Effector memory CD8-positive, alpha-beta T cell (primary cell): ENCODE measurements around the gene NDRG3.

ENCODE experiments used
- ATAC-seq: fragments of 150-1000 bp; cut with Tn5 transposase; replicated peaks from 2 replicates; pipeline ENCODE4 v1.10.0; 2021; ENCODE audit warnings: mild to moderate bottlenecking, moderate library complexity
- DNase-seq, 3 experiments: peaks; one replicate each; pipeline ENCODE4 v3.0.0; 2021
- H3K27ac Mint-ChIP-seq, 2 donors: one replicate each; pipeline ENCODE4 v1.8.0; 2022; ENCODE audit warnings: mild to moderate bottlenecking in 2 of 2, mixed read lengths in 2 of 2, moderate library complexity in 2 of 2
- H3K27me3 Mint-ChIP-seq, 2 donors: one replicate each; pipeline ENCODE4 v1.8.0; 2022; ENCODE audit warnings: mixed read lengths in 2 of 2
- H3K36me3 Mint-ChIP-seq: one replicate; pipeline ENCODE4 v1.8.0; 2022; ENCODE audit warnings: mild to moderate bottlenecking, moderate library complexity, mixed read lengths; ENCODE audit not compliant: insufficient read depth
- H3K4me1 Mint-ChIP-seq, 2 donors: one replicate each; pipeline ENCODE4 v1.8.0; 2022; ENCODE audit warnings: low read depth in 2 of 2, mixed read lengths in 2 of 2
- H3K4me3 Mint-ChIP-seq, 2 donors: one replicate each; pipeline ENCODE4 v1.8.0; 2022; ENCODE audit warnings: mild to moderate bottlenecking in 2 of 2, mixed read lengths in 2 of 2, moderate library complexity in 2 of 2
- H3K9me3 Mint-ChIP-seq, 2 donors: one replicate each; pipeline ENCODE4 v1.8.0; 2022; ENCODE audit warnings: mixed read lengths in 2 of 2

NDRG3 gene

DNA sequence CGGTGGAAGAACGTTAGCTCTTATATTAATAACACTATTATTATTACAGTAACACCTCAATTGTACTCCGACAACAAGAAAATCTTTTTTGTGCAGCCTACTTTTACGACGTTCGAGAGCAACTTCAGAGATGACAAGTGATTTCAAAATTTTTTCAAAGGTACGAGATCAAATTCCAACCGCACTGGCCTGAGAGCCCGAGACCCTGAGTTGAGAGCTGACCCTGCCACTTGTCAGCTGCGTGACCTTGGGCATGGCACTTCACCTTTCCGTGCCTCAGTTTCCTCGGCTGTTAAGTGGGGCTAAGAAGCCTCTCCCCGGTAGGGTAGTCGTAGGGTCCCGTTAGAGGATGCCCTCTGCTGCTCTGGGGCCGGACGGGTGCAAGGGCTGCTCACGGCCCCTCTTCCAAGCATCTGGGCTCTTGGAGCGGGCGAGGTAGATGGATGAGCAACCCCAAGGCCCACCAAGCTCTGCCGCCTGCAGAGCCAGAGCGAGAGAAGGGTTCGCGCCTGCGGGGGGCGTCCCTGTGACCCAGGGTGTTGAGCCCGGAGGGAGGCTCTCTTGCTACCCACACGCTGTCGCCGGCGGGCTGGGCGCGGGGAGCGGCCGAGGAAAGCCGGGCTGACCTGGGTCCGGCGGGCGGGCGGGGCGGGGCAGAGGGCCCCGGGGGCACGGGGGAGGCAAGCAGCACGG is 510 bp downstream of the NDRG3 start:
- Mint-ChIP-seq H3K27ac (peak overlapping the region; percentile 65 to 83), H3K9me3 (no peaks in the 10 kb centered on the region), H3K36me3 (peaks cover 5% of the 10 kb centered on the region), H3K4me1 (peaks cover 20 to 29% of the 10 kb centered on the region in 2 donors), H3K27me3 (no peaks in the 10 kb centered on the region), H3K4me3 (peak overlapping the region; percentile 88 to 91)
- ATAC-seq (peak; percentile 32), DNase-seq (peak in 1 of 3 experiments; percentile 26)

DNA sequence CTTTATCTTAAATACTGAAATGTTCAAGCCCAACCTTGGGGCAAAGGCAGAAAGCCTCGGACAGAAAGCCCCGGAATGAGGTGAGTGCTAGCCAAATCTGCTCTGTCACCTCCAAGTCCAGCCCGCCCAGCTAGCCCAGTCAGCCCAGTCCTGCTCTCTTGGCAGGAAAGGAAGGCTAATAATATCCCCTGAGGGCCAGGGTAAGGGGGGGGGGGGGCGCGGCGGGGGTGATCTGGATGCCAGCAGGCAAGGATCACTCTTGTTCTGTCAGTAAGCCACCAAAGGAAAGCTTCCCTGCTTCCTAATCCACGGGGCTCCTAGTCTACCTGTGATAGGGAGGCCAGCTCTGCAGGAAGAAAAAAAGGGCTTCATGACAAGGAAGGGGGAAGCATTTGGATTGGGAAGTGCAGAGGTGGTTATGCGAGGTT is 1.1 kb downstream of the NDRG3 start:
- H3K27ac Mint-ChIP-seq, result peak overlapping the region in 1 of 2 donors; percentile 83
- peak overlapping the region; percentile 88 to 91 for H3K4me3 Mint-ChIP-seq
- H3K4me1 Mint-ChIP-seq, result peaks cover 20 to 29% of the 10 kb centered on the region in 2 donors
- H3K36me3 Mint-ChIP-seq, result peaks cover 5% of the 10 kb centered on the region
- no peak for DNase-seq
- H3K27me3 Mint-ChIP-seq, result no peaks in the 10 kb centered on the region
- no peak for ATAC-seq
- H3K9me3 Mint-ChIP-seq, result no peaks in the 10 kb centered on the region

DNA sequence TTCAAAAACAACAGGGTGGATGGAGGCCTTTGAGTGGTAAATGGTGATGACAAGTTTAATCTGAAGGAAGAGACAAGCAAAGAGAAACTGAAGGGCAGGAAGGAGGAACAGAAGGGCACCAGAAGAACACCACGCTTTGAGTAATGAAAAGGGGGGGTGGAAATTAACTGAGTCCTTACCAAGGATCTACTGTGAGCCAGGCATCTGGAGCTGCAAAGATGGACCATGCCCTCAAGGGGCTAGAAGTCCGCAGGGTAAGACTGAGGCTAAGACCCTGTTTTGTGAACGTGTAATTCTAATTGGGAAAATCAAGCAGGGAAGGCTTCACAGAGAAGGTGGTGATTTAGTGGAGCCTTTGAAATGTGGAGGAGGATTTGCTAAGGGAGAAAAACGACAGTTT is 1.6 kb downstream of the NDRG3 start:
- H3K4me3 Mint-ChIP-seq, result peak overlapping the region; percentile 57 to 88
- no peak for ATAC-seq
- peaks cover 20 to 29% of the 10 kb centered on the region in 2 donors for H3K4me1 Mint-ChIP-seq
- H3K27ac Mint-ChIP-seq, result peak overlapping the region in 1 of 2 donors; percentile 83
- peaks cover 5% of the 10 kb centered on the region for H3K36me3 Mint-ChIP-seq
- H3K9me3 Mint-ChIP-seq, result no peaks in the 10 kb centered on the region
- no peak for DNase-seq
- no peaks in the 10 kb centered on the region for H3K27me3 Mint-ChIP-seq

DNA sequence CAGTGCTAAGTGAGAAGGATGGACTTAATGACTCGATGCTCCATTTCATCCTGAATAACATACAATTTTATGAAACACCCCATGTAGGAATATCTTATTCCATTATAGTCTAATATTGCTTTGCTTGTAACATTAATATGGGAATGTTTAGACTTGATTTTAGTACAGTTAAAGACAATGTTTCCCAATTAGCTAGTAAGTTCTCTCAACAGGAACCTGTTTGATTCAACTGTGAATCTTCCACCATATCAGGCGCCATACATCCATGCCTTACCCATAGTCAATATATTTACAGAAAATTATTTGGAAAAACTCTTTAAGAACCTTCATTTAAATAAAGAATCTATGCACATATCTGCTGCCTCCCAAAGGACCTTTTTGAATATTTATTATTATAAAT is 3.3 kb downstream of the NDRG3 start:
- ATAC-seq, result no peak
- Mint-ChIP-seq H3K9me3 (no peaks in the 10 kb centered on the region), H3K27ac (no peak overlapping the region), H3K36me3 (peaks cover 5% of the 10 kb centered on the region), H3K27me3 (no peaks in the 10 kb centered on the region), H3K4me3 (no peak overlapping the region), H3K4me1 (peaks cover 20 to 29% of the 10 kb centered on the region in 2 donors)
- DNase-seq, result no peak

DNA sequence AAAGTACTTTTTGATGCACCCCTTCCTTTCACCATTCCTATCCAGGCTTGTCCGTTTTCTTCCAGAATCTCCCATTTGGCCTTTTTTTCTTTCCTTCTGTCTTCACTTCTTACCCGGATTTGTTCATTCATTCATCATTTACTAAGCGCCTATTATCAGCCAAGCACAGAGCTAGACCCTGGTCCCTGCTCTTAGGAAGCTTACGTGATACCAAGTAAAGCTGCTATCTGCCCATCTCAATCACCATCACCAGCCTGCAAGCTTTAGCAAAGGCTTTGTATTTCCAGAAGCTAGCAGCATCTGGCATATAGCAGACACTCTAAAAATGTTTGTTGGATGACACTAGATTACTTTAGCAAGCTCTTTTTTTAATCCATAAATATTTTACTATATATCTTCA is 4.8 kb downstream of the NDRG3 start:
- H3K4me1 Mint-ChIP-seq, result peaks cover 16 to 23% of the 10 kb centered on the region in 2 donors
- H3K4me3 Mint-ChIP-seq, result no peak overlapping the region
- no peak overlapping the region for H3K27ac Mint-ChIP-seq
- H3K27me3 Mint-ChIP-seq, result no peaks in the 10 kb centered on the region
- peaks cover 5% of the 10 kb centered on the region for H3K36me3 Mint-ChIP-seq
- no peaks in the 10 kb centered on the region for H3K9me3 Mint-ChIP-seq
- no peak for ATAC-seq
- no peak for DNase-seq

DNA sequence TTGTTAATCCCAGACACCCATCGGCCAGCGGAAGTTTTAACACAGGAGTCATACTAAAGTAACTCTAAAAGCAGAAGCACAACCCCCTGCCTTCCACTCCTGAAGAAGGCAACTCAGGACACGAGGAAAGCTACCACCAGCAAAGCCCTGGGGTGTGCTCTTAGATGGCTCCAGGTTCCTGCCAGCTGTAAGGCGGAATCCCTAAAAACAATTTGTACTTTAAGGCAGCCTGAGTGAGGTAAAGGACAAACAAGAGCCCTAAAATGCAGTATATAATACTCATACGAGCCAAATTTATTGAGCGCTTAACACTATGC is 8.7 kb downstream of the NDRG3 start:
- DNase-seq (no peak), ATAC-seq (no peak)
- no peak overlapping the region for H3K27ac Mint-ChIP-seq
- no peak overlapping the region for H3K4me3 Mint-ChIP-seq
- H3K27me3 Mint-ChIP-seq, result no peaks in the 10 kb centered on the region
- peaks cover 5% of the 10 kb centered on the region for H3K36me3 Mint-ChIP-seq
- no peaks in the 10 kb centered on the region for H3K9me3 Mint-ChIP-seq
- H3K4me1 Mint-ChIP-seq, result peaks cover 20 to 27% of the 10 kb centered on the region in 2 donors

DNA sequence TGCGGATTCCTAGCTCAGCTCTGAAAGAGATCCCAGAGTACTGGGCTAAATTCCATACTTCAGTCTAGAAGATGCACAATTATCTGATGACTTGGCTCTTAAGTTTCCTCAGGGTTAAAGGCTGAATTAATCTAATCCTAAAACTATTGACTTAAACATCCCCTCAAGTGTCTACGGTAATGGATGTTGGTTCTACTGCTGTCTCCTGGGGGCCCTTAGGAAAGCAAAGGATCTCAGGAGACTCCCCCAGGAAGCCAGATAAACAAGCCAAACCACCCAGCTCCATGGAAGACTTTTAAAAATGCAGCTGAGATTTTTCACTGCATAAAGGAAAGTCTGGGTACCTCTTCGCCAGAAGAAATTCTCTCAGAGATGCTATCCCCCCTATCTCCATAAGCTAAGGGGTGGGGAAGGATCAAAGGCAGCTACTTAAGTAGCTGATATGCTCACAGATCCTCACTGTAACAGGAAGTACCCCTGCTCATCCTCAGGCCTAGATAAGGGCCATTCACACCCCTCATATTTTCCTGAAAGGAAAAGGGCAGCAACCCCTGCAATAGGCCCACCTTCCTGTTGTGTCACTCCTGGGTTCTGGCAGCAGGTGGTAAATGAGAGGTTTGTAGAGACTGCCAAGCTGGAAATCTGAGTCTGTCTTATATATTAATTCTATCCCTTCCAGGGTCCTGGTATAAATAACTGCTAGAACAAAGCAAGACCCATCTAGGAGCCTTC is 9.3 kb downstream of the NDRG3 start:
- no peaks in the 10 kb centered on the region for H3K9me3 Mint-ChIP-seq
- no peak overlapping the region for H3K27ac Mint-ChIP-seq
- peaks cover 15 to 22% of the 10 kb centered on the region in 2 donors for H3K4me1 Mint-ChIP-seq
- no peak for DNase-seq
- no peak for ATAC-seq
- no peaks in the 10 kb centered on the region for H3K27me3 Mint-ChIP-seq
- H3K36me3 Mint-ChIP-seq, result peaks cover 5% of the 10 kb centered on the region
- no peak overlapping the region for H3K4me3 Mint-ChIP-seq

DNA sequence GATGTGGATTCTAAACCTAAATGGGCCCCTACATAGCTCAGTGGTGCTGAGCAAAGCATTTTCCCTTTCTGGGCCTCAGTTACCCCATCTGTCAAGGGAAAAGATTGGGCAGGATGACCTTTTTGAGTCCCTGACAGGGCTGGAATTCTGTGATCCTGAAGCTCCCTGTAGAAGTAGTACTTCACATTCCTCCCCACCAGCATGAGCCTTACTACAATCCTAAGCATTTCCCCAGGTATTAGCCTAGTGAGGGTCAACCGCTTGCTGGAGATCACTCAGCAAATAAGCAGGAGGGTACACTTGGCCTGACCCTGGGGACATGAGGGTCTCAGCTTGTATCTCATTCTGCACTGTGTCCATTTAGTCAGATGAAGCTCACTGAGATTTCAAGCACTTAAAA is 13.4 kb downstream of the NDRG3 start:
- Mint-ChIP-seq H3K4me3 (no peak overlapping the region), H3K27ac (peak overlapping the region in 1 of 2 donors; percentile 35), H3K27me3 (no peaks in the 10 kb centered on the region), H3K9me3 (no peaks in the 10 kb centered on the region), H3K36me3 (peaks cover 9% of the 10 kb centered on the region), H3K4me1 (peaks cover 15 to 21% of the 10 kb centered on the region in 2 donors)
- DNase-seq, result no peak
- no peak for ATAC-seq

DNA sequence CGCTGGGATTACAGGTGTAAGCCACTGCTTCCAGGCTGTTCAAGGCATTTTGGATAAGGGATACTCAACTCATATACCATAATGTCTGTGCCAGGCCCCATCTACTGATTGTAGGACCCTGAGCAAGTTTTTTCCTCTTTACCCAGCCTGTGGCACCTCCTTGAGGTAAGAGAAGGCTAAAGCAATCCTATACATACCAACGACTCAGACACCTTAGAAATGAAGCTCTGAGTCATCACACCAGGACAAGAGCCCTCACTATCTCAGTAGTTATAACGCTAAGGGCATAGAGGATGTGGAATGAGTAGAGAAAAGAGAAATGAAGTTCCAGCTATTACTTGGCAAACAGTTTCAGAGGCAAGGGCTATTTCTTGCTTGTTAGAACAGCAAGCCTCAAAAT is 16.9 kb downstream of the NDRG3 start:
- no peak for DNase-seq
- H3K4me3 Mint-ChIP-seq, result no peak overlapping the region
- H3K27ac Mint-ChIP-seq, result no peak overlapping the region

DNA sequence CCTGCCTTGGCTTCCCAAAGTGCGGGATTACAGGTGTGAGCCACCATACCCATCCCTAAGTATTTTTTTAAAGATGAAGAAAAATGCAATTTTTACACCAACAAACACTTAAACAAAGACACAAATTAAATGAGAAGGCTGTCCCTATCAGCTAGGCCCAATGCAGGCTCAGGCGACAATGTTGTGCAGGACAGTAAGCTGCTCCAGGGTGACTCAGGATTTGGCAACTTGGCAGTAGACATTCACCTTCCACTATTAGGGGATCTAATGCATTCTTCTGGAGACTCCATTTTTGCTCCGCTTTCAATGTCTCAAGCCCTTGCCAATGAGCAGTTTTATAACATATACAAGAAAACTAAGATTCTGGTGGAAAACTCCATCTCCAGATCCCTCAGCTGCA is 19.7 kb downstream of the NDRG3 start:
- H3K4me3 Mint-ChIP-seq, result no peak overlapping the region
- peaks cover 1 to 3% of the 10 kb centered on the region in 2 donors for H3K4me1 Mint-ChIP-seq
- no peaks in the 10 kb centered on the region for H3K9me3 Mint-ChIP-seq
- no peak overlapping the region for H3K27ac Mint-ChIP-seq
- peaks cover 3% of the 10 kb centered on the region for H3K36me3 Mint-ChIP-seq
- no peaks in the 10 kb centered on the region for H3K27me3 Mint-ChIP-seq
- DNase-seq (no peak), ATAC-seq (no peak)

More for the DNA sequence above, 16.9 kb downstream of the NDRG3 start:
- H3K9me3 Mint-ChIP-seq, result no peaks in the 10 kb centered on the region
- ATAC-seq, result peak; percentile 11
- no peaks in the 10 kb centered on the region for H3K27me3 Mint-ChIP-seq
- peaks cover 7 to 14% of the 10 kb centered on the region in 2 donors for H3K4me1 Mint-ChIP-seq
- peaks cover 6% of the 10 kb centered on the region for H3K36me3 Mint-ChIP-seq

DNA sequence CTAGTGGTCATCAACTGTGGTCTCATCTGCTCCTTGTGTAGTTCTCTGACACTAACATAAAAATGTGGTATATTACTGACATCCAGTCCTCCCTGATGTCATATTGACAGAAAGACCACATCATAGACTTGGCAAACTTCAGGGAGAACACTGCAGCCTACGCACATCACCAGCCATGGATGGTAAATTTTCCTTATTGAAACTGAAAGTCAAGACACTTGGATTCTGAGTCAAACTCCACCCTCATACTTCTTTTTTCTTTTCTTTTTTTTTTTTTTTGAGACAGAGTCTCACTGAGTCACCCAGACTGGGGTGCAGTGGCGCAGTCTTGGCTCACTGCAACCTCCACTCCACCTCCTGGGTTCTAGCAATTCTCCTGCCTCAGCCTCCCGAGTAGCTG is 25.4 kb downstream of the NDRG3 start:
- H3K9me3 Mint-ChIP-seq, result no peaks in the 10 kb centered on the region
- ATAC-seq (no peak), DNase-seq (no peak)
- H3K4me1 Mint-ChIP-seq, result no peaks in the 10 kb centered on the region
- H3K36me3 Mint-ChIP-seq, result peaks cover 14% of the 10 kb centered on the region
- H3K4me3 Mint-ChIP-seq, result no peak overlapping the region
- H3K27me3 Mint-ChIP-seq, result no peaks in the 10 kb centered on the region
- H3K27ac Mint-ChIP-seq, result no peak overlapping the region

DNA sequence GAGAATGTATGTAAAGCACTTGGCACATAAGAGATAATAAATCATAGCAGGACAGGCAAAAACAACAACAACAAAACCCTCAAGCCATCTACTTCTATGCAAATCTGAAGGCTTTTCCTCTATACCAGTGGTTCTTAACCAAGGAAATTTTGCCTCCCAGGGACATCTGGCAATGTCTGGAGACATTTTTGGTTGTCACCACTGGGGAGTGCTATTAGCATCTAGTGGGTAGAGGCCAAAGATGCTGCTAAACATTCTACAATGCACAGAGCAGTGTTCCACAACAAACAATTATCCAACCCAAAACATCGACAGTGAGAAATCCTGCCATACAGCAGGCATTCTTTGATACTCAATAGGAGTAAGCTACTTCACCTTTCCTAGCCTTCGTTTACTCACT is 28.2 kb downstream of the NDRG3 start:
- no peaks in the 10 kb centered on the region for H3K4me1 Mint-ChIP-seq
- no peaks in the 10 kb centered on the region for H3K27me3 Mint-ChIP-seq
- DNase-seq (peak in 2 of 3 experiments; percentile 4 to 10), ATAC-seq (no peak)
- no peaks in the 10 kb centered on the region for H3K9me3 Mint-ChIP-seq
- no peak overlapping the region for H3K4me3 Mint-ChIP-seq
- peak overlapping the region in 1 of 2 donors; percentile 17 for H3K27ac Mint-ChIP-seq
- H3K36me3 Mint-ChIP-seq, result peaks cover 14% of the 10 kb centered on the region

DNA sequence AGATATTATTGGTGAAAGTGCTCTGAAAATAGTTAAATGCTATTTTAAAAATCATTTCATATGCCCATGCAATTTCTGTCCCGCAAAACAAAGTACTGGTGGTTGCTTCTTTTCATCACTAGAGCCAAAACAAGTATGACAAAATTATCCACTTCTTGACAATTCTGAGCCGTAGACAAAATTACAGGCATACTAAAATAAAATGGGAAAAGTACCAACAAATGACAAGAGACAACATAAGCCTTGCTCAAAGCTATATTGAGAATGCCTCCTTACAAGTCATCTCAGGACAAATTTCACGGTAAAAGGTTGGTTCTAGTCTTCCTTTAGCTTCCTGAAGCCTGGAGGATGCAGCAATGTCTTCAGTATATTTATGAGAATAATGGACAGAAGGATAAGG is 28.9 kb downstream of the NDRG3 start:
- Mint-ChIP-seq H3K4me1 (no peaks in the 10 kb centered on the region), H3K36me3 (peaks cover 14% of the 10 kb centered on the region), H3K9me3 (no peaks in the 10 kb centered on the region), H3K27me3 (no peaks in the 10 kb centered on the region), H3K4me3 (no peak overlapping the region), H3K27ac (no peak overlapping the region)
- DNase-seq (no peak), ATAC-seq (no peak)

DNA sequence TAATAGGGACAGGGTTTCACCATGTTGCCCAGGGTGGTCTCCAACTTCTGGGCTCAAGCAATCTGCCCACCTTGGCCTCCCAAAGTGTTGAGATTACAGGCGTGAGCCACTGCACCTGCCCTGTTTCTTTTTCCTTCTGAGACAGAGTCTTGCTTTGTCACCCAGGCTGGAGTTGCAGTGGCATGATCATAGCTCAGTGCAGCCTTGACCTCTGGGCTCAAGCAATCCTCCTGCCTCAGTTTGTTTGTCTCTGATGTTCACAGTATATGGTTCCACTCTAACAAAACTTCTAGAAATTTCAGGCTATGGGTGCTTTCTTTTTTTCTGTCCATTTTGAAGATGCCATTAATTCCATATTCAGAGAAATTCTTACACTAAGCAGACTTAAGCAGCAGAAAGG is 33.1 kb downstream of the NDRG3 start:
- ATAC-seq, result no peak
- Mint-ChIP-seq H3K4me3 (no peak overlapping the region), H3K36me3 (peaks cover 7% of the 10 kb centered on the region), H3K27me3 (no peaks in the 10 kb centered on the region), H3K4me1 (no peaks in the 10 kb centered on the region), H3K9me3 (no peaks in the 10 kb centered on the region), H3K27ac (no peak overlapping the region)
- no peak for DNase-seq
